MG63 (cell line): ENCODE measurements around the gene KIRREL3. TPM values are rescaled to one million over a fixed set of nuclear protein-coding genes. Genes with fewer than 3 reads are reported as not detected.
A peak's percentile ranks its signal among the peaks of the same experiment; 100 is the strongest.
"Not testable (repeated sequence)": the region's sequence is repeated elsewhere in the genome, so short reads cannot be mapped to it uniquely, and the experiment has no call there.

ENCODE experiments used
- DNase-seq: peaks from one replicate; pipeline ENCODE4 v3.0.0-alpha.2; 2020
- H3K27me3 ChIP-seq: fragments of 250-450 bp; sonication (Bioruptor Pico); 2 replicates; pipeline ENCODE4 v1.5.1; 2020; ENCODE audit warnings: mild to moderate bottlenecking, moderate library complexity
- H3K36me3 ChIP-seq: fragments of 250-450 bp; sonication (Bioruptor Pico); 2 replicates; pipeline ENCODE4 v1.5.1; 2020; ENCODE audit warnings: mild to moderate bottlenecking, moderate library complexity
- H3K4me3 ChIP-seq: fragments of 250-450 bp; sonication (Bioruptor Pico); 2 replicates; pipeline ENCODE4 v1.5.1; 2020; ENCODE audit warnings: mild to moderate bottlenecking, moderate library complexity
- H3K9me3 ChIP-seq: fragments of 250-450 bp; sonication (Bioruptor Pico); 2 replicates; pipeline ENCODE4 v1.5.1; 2020; ENCODE audit warnings: mild to moderate bottlenecking, moderate library complexity
- total RNA-seq: library from RNA; depleted of rRNA; stranded (reverse); fragments of >200 nt; shearing (Covaris generic); gene quantifications from 2 replicates; pipeline ENCODE4 v1.2.3, GENCODE V29; 2014; ENCODE audit warnings: low replicate concordance

Gene KIRREL3
- total RNA-seq, 1 experiment from 2014 or later, result 11.7 TPM

DNA sequence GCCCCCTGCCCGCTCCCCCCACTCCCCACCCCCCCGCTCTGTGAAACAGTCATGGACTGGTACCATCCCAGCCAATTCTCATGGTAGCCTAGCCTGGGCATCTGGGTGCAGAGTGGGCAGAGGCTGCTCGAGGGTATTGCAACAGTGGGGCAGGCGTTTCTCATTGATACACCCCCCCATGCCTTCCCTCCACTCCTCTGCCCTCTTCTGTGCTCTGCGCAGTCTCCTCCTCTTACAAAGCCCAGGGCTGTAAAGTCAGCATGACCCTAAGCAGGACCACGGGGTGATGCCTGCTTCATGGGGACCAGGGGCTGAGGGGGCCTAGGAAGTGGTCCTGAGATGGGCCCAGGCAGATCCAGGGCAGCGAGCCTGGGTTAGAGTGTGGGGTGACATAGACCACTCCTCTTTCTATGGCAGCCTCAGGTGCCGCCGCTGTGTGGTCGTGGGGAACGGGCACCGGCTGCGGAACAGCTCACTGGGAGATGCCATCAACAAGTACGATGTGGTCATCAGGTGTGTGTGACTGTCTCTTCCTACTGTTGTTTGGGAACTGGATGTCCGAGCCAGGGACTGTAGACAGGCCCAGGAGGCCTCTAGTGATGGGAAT is 592.8 kb downstream of the KIRREL3 start:
- no peak for DNase-seq
- Histone ChIP-seq H3K27me3 (no peaks in the 10 kb centered on the region), H3K36me3 (peaks cover 32% of the 10 kb centered on the region), H3K4me3 (no peak overlapping the region), H3K9me3 (no peaks in the 10 kb centered on the region)

- Histone ChIP-seq H3K9me3 (no peaks in the 10 kb centered on the region), H3K4me3 (no peak overlapping the region), H3K27me3 (no peaks in the 10 kb centered on the region), H3K36me3 (peaks cover 27% of the 10 kb centered on the region)
- no peak for DNase-seq
Measured at GRCh38 chr11:126407101-126407521, 593.5 kb downstream of the KIRREL3 start.

DNA sequence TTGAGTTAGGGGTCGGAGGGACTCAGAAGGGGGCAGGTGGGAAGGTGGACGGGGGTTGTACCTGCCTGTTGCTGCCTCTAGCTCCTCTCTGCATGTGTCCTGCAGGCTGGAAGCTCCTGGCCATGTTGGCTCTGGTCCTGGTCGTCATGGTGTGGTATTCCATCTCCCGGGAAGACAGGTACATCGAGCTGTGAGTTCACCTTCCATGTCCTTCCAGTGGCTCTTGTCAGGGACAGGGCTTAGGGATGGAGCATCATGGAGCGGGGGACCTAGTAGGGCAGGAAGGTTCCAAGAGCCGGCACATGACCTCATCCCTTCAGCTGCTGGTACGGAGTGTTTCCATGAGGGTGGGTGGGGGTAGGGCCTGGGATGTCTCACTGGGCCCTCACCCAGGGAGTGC is 594.2 kb downstream of the KIRREL3 start:
- no peak overlapping the region for H3K4me3 ChIP-seq
- H3K27me3 ChIP-seq, result no peaks in the 10 kb centered on the region
- H3K9me3 ChIP-seq, result no peaks in the 10 kb centered on the region
- DNase-seq, result no peak
- peaks cover 22% of the 10 kb centered on the region for H3K36me3 ChIP-seq

GRCh38 chr11:126405906-126406305 is 594.7 kb downstream of the KIRREL3 start:
- H3K36me3 ChIP-seq, result peaks cover 22% of the 10 kb centered on the region
- H3K4me3 ChIP-seq, result no peak overlapping the region
- no peaks in the 10 kb centered on the region for H3K27me3 ChIP-seq
- H3K9me3 ChIP-seq, result no peaks in the 10 kb centered on the region
- no peak for DNase-seq

DNA sequence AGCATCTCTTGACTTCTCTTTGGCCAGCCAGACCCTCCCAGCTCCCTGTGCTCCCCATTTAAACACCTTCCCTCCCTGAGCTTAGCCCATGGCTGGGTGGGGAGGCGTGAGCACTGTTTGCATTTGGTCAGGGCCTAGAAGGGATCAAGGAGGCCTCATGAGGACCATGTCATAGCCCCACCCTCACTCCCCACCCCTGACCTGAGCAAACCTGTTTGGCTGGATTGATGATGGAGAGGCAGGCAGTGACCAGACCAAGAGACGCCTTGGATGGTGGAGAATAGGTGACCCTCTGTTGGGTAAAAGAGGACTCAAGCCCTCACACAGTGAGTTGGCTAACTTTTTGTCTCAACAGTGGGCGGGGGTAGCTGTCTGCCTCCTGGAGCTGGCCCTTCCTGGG is 595.2 kb downstream of the KIRREL3 start:
- Histone ChIP-seq H3K36me3 (peaks cover 24% of the 10 kb centered on the region), H3K4me3 (no peak overlapping the region), H3K9me3 (no peaks in the 10 kb centered on the region), H3K27me3 (no peaks in the 10 kb centered on the region)
- DNase-seq, result no peak

GRCh38 chr11:126404367-126404766 is 596.2 kb downstream of the KIRREL3 start:
- Histone ChIP-seq H3K27me3 (no peaks in the 10 kb centered on the region), H3K4me3 (no peak overlapping the region), H3K9me3 (no peaks in the 10 kb centered on the region), H3K36me3 (peaks cover 21% of the 10 kb centered on the region)
- DNase-seq, result no peak

DNA sequence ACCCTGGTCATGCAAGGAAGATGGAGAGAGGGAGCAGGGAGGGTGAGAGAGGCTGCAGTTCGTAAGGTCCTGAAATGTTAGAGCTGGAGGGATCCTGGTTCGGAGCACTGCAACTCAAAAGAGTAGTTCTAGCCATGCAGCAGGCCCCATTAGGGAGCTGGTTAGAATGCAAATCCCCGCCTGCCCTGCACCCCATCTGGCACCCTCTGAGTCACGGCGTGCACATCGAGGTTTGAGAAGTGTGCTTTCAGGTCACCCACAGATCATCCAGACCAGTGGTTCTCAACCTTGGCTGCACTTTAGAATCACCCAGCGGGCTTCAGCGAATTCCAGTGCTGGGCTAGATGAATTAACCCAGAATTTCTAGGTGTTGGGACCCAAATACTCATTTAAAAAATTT is 596.9 kb downstream of the KIRREL3 start:
- no peak for DNase-seq

GRCh38 chr11:126403022-126403581 is 597.5 kb downstream of the KIRREL3 start:
- Histone ChIP-seq H3K27me3 (no peaks in the 10 kb centered on the region), H3K4me3 (no peak overlapping the region), H3K36me3 (peaks cover 13% of the 10 kb centered on the region), H3K9me3 (no peaks in the 10 kb centered on the region)
- no peak for DNase-seq

More for the DNA sequence above, 596.9 kb downstream of the KIRREL3 start:
- H3K36me3 ChIP-seq, result peaks cover 17% of the 10 kb centered on the region
- no peak overlapping the region for H3K4me3 ChIP-seq
- H3K9me3 ChIP-seq, result no peaks in the 10 kb centered on the region
- no peaks in the 10 kb centered on the region for H3K27me3 ChIP-seq

GRCh38 chr11:126400479-126400878 is 600.1 kb downstream of the KIRREL3 start:
- Histone ChIP-seq H3K36me3 (peaks cover 10% of the 10 kb centered on the region), H3K4me3 (no peak overlapping the region), H3K27me3 (no peaks in the 10 kb centered on the region), H3K9me3 (no peaks in the 10 kb centered on the region)
- DNase-seq, result no peak

GRCh38 chr11:126400019-126400418 is 600.6 kb downstream of the KIRREL3 start:
- DNase-seq, result no peak
- Histone ChIP-seq H3K9me3 (no peaks in the 10 kb centered on the region), H3K4me3 (no peak overlapping the region), H3K36me3 (peaks cover 12% of the 10 kb centered on the region), H3K27me3 (no peaks in the 10 kb centered on the region)

- Histone ChIP-seq H3K4me3 (no peak overlapping the region), H3K36me3 (peaks cover 10% of the 10 kb centered on the region), H3K9me3 (no peaks in the 10 kb centered on the region), H3K27me3 (no peaks in the 10 kb centered on the region)
- DNase-seq, result no peak
Measured at GRCh38 chr11:126398721-126399120, 601.8 kb downstream of the KIRREL3 start.

DNA sequence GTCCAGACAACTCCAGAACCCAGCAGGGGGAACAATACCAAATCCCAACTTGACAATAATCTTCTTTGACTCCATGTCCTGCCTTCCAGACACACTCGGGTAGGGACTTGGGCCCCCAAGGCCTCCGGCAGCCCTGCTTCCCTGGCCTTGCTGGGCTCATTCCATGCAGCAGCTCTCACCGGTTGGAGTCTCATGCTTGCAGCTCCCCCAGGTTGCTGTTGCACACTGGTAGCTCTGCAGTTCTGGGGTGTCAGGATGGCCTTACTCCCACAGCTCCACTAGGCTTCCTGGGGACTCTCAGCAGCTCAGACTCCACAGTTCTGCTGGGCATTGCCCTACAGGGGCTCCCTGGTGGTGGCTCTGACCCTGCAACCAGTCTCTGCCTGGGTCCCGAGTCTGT is 602.3 kb downstream of the KIRREL3 start:
- Histone ChIP-seq H3K27me3 (no peaks in the 10 kb centered on the region), H3K4me3 (no peak overlapping the region), H3K9me3 (no peaks in the 10 kb centered on the region), H3K36me3 (peaks cover 8% of the 10 kb centered on the region)
- no peak for DNase-seq

GRCh38 chr11:126396965-126397364 is 603.6 kb downstream of the KIRREL3 start:
- no peak overlapping the region for H3K4me3 ChIP-seq
- no peaks in the 10 kb centered on the region for H3K9me3 ChIP-seq
- no peak for DNase-seq

DNA sequence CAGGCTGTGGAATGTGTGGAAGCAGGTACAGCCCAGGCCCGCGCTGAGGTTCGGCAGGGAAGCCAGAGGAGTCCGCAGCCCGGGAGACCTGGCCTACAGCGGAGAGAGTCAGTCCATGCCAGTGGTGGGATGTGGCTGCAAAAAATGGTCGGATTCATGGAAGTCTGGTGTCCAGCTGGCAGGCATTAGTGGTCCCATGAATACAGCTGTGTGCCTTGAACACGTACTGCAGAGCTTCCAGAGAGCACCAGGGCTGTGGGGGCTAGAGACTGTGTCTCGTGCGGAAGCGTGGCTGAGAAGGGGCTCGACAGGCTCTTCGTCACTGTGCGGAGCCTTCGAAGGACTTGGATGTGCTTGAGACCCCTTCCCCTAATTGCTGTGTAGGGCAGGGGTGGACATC is 604.3 kb downstream of the KIRREL3 start:
- H3K4me3 ChIP-seq, H3K27me3 ChIP-seq, H3K9me3 ChIP-seq, DNase-seq, H3K36me3 ChIP-seq: not testable (repeated sequence)

More at GRCh38 chr11:126396965-126397364, 603.6 kb downstream of the KIRREL3 start:
- H3K27me3 ChIP-seq, result no peaks in the 10 kb centered on the region
- H3K36me3 ChIP-seq, result peaks cover 8% of the 10 kb centered on the region

DNA sequence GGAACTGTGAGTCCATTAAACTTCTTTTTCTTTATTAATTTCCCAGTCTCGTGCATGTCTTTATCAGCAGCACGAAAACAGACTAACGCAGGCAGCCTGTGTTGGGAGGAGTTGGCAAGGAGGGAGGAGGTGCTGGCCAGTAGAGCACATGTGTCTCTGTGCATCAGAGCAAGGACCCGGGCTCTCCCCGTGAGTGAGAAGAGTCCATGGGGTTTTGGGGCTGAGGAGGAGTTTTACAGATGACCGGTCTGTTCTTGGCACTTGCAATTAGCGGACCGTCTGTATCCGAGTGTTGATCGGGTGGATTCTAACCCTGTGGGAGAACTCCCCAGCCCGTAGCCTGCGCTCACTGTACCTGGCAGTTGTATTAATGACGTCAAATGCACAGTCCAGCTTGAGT is 604.8 kb downstream of the KIRREL3 start:
- DNase-seq, H3K36me3 ChIP-seq, H3K9me3 ChIP-seq, H3K4me3 ChIP-seq, H3K27me3 ChIP-seq: not testable (repeated sequence)

GRCh38 chr11:126394634-126395072 is 605.9 kb downstream of the KIRREL3 start:
- H3K27me3 ChIP-seq, H3K36me3 ChIP-seq, H3K9me3 ChIP-seq, H3K4me3 ChIP-seq: not testable (repeated sequence)
- DNase-seq, result peak; percentile 86

GRCh38 chr11:126394036-126394435 is 606.5 kb downstream of the KIRREL3 start:
- no peaks in the 10 kb centered on the region for H3K9me3 ChIP-seq

DNA sequence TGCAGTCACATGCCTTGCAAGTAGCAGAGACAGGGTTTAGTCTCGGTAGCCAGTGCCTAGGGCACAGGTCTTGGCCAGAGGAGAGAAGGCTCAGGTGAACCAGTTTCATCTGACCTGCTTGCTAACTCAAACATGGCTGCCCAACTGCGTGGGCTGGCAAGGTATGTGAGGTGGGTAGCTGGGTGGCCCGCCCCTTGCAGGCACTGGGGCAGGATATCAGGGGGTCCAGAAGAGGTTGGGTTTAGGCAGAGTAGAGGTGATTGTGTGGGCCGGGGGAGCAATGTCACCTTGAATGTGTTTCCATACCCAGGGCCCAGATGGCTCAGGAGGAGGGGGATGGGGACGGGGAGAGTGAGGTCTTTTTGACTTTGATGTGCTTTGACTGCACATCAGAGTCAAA is 607.4 kb downstream of the KIRREL3 start:
- Histone ChIP-seq H3K36me3 (peaks cover 6% of the 10 kb centered on the region), H3K4me3 (no peak overlapping the region), H3K9me3 (no peaks in the 10 kb centered on the region), H3K27me3 (no peaks in the 10 kb centered on the region)
- DNase-seq, result no peak

More at GRCh38 chr11:126394036-126394435, 606.5 kb downstream of the KIRREL3 start:
- peak; percentile 30 for DNase-seq
- Histone ChIP-seq H3K36me3 (peaks cover 6% of the 10 kb centered on the region), H3K27me3 (no peaks in the 10 kb centered on the region), H3K4me3 (no peak overlapping the region)
